Psoas muscle (tissue), 8 donors: ENCODE data around the gene RAD51B. TPM values are rescaled to one million over a fixed set of nuclear protein-coding genes. Genes with fewer than 3 reads are reported as not detected.
A peak's percentile ranks its signal among the peaks of the same experiment; 100 is the strongest.

Experiments used
- ATAC-seq, 4 donors: fragments of 200-7000 bp; cut with Tn5 transposase; one replicate each; pipeline ENCODE4 v1.9.1; 2020; ENCODE audit warnings: moderate library complexity in 3 of 4, mild to moderate bottlenecking in 2 of 4
- DNase-seq, 2 donors: peaks; one replicate each; pipeline ENCODE4 v3.0.0-alpha.2; 2020
- H3K27ac ChIP-seq: fragments of 200-600 bp; one replicate; pipeline ENCODE4 v1.8.0; 2022
- H3K27me3 ChIP-seq, 3 donors: fragments of 200-600 bp in 1 of 3; one replicate each; pipeline versions ENCODE4 v1.6.1 to v1.8.0; 2013 to 2022; ENCODE audit warnings: low read length in 2 of 3, mild to moderate bottlenecking in 2 of 3, moderate library complexity in 1 of 3; ENCODE audit not compliant: insufficient read depth in 3 of 3
- H3K36me3 ChIP-seq, 2 donors: fragments of 200-600 bp in 1 of 2; one replicate each; pipeline versions ENCODE4 v1.6.1 to v1.8.0; 2013 to 2022; ENCODE audit warnings: low read depth in 1 of 2, mild to moderate bottlenecking in 1 of 2, moderate library complexity in 1 of 2; ENCODE audit not compliant: insufficient read depth in 1 of 2
- H3K4me1 ChIP-seq: fragments of 200-600 bp; one replicate; pipeline ENCODE4 v1.8.0; 2022
- H3K4me3 ChIP-seq: fragments of 200-600 bp; one replicate; pipeline ENCODE4 v1.8.0; 2022; ENCODE audit warnings: mild to moderate bottlenecking
- H3K9me3 ChIP-seq: fragments of 200-600 bp; one replicate; pipeline ENCODE4 v1.8.0; 2022
- WGBS, 3 donors: extraction: QIAGEN DNeasy Blood & Tissue Kit; methylation state at CpG; one replicate each; pipeline versions ENCODE4 v1.1.6 to v1.1.7; 2013; 5-methylcytosine and 5-hydroxymethylcytosine counted together
- intact Hi-C, 2 donors: fragments of 100-400 bp; cut with DNase I; formaldehyde crosslinking; loops; one replicate each; pipeline versions ENCODE4 v1.11.0 to v1.14.2; 2022
- polyA plus RNA-seq, 3 donors: library from polyadenylated mRNA; stranded (reverse); fragments of 200-250 nt; gene quantifications; one replicate each; pipeline ENCODE4 v1.2.3, GENCODE V29; 2013
- total RNA-seq, 4 donors: library from RNA; stranded (reverse); fragmentation: NEBNext Ultra II Directional in 2 of 4; extraction: Animal tissue kit (Norgen Biotek cat#: 25700) in 2 of 4; gene quantifications; one replicate each; pipeline versions ENCODE4 v1.2.1 to v1.2.4, GENCODE V29; 2021 to 2023
- TF ChIP-seq, protein P1 (sequence below): fragments of 200-600 bp; IDR thresholded peaks from one replicate; pipeline ENCODE4 v1.8.0; 2022; ENCODE audit warnings: antibody characterized with exemption
- donor health status: healthy with polysubstance abuse.
- donor health status: DM: no; HTN: no; CAD: no; lungs with moderate emphysema.
- donor health status: Bipolar disorder and iron deficiency.
- donor health status: healthy.
- donor health status: DM: yes; HTN: yes; CAD: no.
- donor health status: DM: no; HTN: no; CAD: no.
- donor health status: DM: no; HTN: no; CAD: no.
- donor health status: DM: yes; HTN: yes; CAD: no.

The RAD51B gene
- total and polyA plus RNA-seq, 7 donors = 0.60 to 7.2 (median 2.2) TPM

DNA sequence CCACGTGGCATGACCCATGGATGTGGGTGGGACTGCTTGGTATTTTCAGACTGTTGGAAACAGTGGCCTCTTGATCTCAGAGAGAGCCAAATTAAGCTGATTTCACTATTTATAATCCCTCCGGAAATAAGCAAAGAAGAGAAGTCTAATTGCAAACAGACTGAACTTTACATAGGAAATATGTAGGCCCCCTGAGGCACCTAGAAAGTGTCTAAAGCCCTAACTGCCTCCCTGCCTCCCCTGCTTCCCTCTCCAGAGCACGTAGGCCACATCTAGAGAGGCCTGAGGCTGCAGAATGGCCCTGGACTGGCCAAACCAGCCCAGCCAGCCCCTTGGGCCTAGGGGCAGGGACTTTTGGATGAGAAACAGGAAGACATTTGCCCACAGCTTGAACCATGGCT lies 849.5 kb downstream of the RAD51B start:
- Histone ChIP-seq H3K27ac (no peak overlapping the region), H3K4me3 (no peak overlapping the region), H3K27me3 (no peaks in the 10 kb centered on the region), H3K9me3 (no peaks in the 10 kb centered on the region), H3K36me3 (no peaks in the 10 kb centered on the region), H3K4me1 (peaks cover 42% of the 10 kb centered on the region)
- TF ChIP-seq, protein P1, sequence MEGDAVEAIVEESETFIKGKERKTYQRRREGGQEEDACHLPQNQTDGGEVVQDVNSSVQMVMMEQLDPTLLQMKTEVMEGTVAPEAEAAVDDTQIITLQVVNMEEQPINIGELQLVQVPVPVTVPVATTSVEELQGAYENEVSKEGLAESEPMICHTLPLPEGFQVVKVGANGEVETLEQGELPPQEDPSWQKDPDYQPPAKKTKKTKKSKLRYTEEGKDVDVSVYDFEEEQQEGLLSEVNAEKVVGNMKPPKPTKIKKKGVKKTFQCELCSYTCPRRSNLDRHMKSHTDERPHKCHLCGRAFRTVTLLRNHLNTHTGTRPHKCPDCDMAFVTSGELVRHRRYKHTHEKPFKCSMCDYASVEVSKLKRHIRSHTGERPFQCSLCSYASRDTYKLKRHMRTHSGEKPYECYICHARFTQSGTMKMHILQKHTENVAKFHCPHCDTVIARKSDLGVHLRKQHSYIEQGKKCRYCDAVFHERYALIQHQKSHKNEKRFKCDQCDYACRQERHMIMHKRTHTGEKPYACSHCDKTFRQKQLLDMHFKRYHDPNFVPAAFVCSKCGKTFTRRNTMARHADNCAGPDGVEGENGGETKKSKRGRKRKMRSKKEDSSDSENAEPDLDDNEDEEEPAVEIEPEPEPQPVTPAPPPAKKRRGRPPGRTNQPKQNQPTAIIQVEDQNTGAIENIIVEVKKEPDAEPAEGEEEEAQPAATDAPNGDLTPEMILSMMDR = no peak
- intact Hi-C loops = loop anchor here in 1 of 2 donors (5.0 kb wide), 1 partner anchor 37 kb away; no protein-coding TSS in a partner anchor
- DNase-seq (no peak), ATAC-seq (no peak)
- WGBS, 3 donors = 63 to 71% (median 67%) methylated on average over 3 of the region's 3 CpGs

DNA sequence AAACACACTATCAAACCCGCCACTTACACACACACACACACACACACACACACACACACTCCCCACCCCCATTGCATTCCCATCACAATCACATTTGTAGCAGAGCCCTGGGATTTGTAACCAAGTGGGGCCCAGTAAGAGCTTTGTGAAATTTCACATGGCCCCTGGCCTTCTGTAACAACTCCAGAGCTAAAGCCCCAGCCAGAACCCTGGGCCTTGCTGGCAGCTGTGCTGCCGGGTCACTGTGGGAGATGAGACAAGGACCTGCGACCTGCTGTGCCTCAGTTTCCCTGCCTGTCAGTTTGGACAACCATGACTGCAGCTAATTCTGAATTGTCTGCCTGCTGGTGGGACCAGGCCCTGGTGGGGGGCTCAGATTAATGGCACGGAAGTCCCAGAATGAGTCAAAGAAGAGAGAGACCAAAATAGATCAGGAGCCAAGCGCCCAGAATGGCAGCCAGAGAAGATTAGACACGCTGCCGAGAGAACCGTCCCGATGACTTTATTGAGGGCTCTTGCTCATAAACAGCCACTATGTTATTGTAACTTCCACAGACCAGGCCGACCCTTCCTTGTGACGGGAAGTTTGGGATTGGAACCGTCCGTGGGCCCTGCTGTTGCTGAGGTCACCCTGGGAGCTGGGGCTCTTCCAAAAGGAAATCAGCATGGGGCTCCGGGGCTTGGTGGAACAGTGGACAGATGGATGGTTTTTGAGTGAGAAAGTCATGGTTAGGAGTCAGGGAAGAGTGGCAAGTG lies 850.2 kb downstream of the RAD51B start:
- ATAC-seq (peak; percentile 35 to 42 (median 38)), DNase-seq (peak in 1 of 2 donors; percentile 29)
- Histone ChIP-seq H3K4me3 (no peak overlapping the region), H3K27me3 (no peaks in the 10 kb centered on the region), H3K4me1 (peaks cover 42% of the 10 kb centered on the region), H3K27ac (peak overlapping the region; percentile 40), H3K9me3 (no peaks in the 10 kb centered on the region), H3K36me3 (no peaks in the 10 kb centered on the region)
- TF ChIP-seq, protein P1 = no peak
- WGBS, 3 donors = 27 to 43% (median 33%) methylated on average over 14 of the region's 14 CpGs
- intact Hi-C loops = loop anchor here in 1 of 2 donors (5.0 kb wide), 1 partner anchor 37 kb away; no protein-coding TSS in a partner anchor

DNA sequence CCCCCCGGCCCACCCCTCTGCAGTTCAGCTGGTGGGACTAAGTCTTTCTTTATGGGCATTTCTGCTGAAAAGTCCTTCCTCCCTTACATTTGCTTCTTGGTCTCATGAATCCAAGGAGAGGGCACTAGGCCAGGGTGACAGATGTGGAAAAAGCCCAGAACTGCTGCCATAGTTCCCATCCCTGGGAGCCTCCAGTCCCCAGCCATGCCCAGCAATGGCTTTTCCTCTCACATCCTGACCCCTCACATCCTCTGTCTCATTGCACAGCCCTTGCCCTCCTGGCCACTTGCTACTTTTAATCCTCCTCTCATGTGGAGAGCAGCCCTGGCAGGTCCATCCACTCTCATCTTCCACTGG lies 850.8 kb downstream of the RAD51B start:
- H3K4me1 ChIP-seq = peaks cover 42% of the 10 kb centered on the region
- ATAC-seq = no peak
- H3K36me3 ChIP-seq = no peaks in the 10 kb centered on the region
- H3K27me3 ChIP-seq = no peaks in the 10 kb centered on the region
- intact Hi-C loops = no loop called here
- no peaks in the 10 kb centered on the region for H3K9me3 ChIP-seq
- 30 to 58% (median 53%) methylated on average over 1 of the region's 1 CpG for WGBS, 3 donors
- no peak overlapping the region for H3K4me3 ChIP-seq
- TF ChIP-seq, protein P1 = no peak
- peak overlapping the region; percentile 40 for H3K27ac ChIP-seq
- no peak for DNase-seq

DNA sequence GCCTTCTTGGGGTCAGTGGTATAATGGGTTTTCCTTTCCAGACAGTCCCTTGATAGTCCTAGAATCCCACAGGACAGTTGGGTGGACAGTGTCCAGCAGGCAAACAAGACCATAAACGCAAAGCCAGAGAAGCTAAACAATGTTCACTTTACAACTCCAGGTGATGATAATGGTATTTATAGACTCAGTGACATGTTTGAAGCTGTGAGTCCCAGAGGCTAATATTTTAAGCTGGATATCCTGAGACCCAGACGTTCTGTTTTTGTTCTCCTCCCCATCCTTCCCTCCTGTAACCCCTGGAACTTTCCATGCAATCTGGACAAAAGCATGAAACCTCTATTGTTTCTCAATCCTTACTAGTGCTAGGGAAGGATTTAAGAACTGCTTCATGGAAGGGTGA lies 852.3 kb downstream of the RAD51B start:
- TF ChIP-seq, protein P1 = no peak
- no peaks in the 10 kb centered on the region for H3K27me3 ChIP-seq
- ATAC-seq (peak in 2 of 4 donors; percentile 38 to 42), DNase-seq (no peak)
- H3K27ac ChIP-seq = peak overlapping the region; percentile 46
- intact Hi-C loops = no loop called here
- peaks cover 28% of the 10 kb centered on the region for H3K4me1 ChIP-seq
- H3K4me3 ChIP-seq = no peak overlapping the region
- no peaks in the 10 kb centered on the region for H3K36me3 ChIP-seq
- no peaks in the 10 kb centered on the region for H3K9me3 ChIP-seq
- 10 to 24% (median 15%) methylated on average over 2 of the region's 2 CpGs for WGBS, 3 donors
